ENCODE measurements around the gene HLA-DQA1.

DNA sequence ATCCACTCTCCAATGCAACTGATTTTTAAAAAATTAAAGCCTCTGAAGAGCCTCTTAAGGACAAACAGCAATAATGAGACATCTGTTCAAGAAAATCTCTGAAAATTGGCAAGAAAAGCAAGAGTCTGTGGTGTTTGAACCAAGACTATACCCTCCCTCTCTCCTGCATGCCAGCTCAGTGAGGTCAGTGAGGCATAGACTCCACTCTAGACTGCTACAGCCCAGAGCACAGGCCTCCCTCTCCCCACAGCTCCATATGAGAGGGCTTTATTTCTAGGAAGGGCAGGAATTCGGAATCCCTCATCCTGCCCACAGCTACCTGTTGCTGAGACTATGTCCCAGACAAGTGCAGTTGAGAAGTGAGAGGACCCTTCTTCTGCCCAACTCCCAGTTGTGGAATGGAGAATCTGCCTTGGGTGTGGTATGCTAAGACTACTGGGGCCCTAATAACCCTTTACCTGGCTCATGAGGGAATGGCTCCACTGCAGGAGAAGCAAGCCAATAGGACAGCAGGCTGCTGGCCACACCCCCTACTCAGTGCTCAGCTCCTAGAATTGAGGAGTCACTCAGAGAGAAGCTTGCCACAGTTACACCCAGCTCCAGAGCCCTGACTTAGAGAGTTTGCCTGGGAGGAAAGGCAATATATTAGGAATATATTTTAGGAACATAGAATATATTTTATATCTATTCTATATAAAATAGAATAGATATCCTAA, 22.7 kb upstream of the HLA-DQA1 start:
- TF ChIP-seq, protein P1, sequence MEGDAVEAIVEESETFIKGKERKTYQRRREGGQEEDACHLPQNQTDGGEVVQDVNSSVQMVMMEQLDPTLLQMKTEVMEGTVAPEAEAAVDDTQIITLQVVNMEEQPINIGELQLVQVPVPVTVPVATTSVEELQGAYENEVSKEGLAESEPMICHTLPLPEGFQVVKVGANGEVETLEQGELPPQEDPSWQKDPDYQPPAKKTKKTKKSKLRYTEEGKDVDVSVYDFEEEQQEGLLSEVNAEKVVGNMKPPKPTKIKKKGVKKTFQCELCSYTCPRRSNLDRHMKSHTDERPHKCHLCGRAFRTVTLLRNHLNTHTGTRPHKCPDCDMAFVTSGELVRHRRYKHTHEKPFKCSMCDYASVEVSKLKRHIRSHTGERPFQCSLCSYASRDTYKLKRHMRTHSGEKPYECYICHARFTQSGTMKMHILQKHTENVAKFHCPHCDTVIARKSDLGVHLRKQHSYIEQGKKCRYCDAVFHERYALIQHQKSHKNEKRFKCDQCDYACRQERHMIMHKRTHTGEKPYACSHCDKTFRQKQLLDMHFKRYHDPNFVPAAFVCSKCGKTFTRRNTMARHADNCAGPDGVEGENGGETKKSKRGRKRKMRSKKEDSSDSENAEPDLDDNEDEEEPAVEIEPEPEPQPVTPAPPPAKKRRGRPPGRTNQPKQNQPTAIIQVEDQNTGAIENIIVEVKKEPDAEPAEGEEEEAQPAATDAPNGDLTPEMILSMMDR (IDR thresholded peaks at IDR 0.05 in 8 of 11, conservative IDR thresholded peaks at IDR 0.05 in 3 of 11) = no peak
- TF ChIP-seq POLR2A (IDR thresholded peaks at IDR 0.05) = no peak
- TF ChIP-seq POLR2AphosphoS5 (IDR thresholded peaks at IDR 0.05) = no peak
